GDM1 (cell line): Measurements from ENCODE around the gene TMEM41B.
"Not testable (repeated sequence)": the region's sequence is repeated elsewhere in the genome, so short reads cannot be mapped to it uniquely, and the experiment has no call there.

Experiments
- DNase-seq: peaks from one replicate; lab custom pipeline; 2025; lab: John Stamatoyannopoulos, UW

TMEM41B gene

GRCh38 chr11:9259981-9260837 lies 54.2 kb downstream of the TMEM41B start:
- DNase-seq = no peak

GRCh38 chr11:9258279-9258678 lies 56.1 kb downstream of the TMEM41B start:
- not testable (repeated sequence) for DNase-seq

GRCh38 chr11:9254416-9254815 lies 60.0 kb downstream of the TMEM41B start:
- DNase-seq = no peak

GRCh38 chr11:9253086-9253485 lies 61.3 kb downstream of the TMEM41B start:
- no peak for DNase-seq

GRCh38 chr11:9251311-9251710 lies 63.1 kb downstream of the TMEM41B start:
- DNase-seq = no peak

GRCh38 chr11:9250139-9250582 lies 64.2 kb downstream of the TMEM41B start:
- peak; percentile 64 for DNase-seq

GRCh38 chr11:9249252-9249651 lies 65.1 kb downstream of the TMEM41B start:
- DNase-seq = no peak

- no peak for DNase-seq
Measured at GRCh38 chr11:9247863-9248262, 66.5 kb downstream of the TMEM41B start.

GRCh38 chr11:9236242-9236641 lies 78.2 kb downstream of the TMEM41B start:
- DNase-seq = not testable (repeated sequence)

GRCh38 chr11:9232482-9232881 lies 81.9 kb downstream of the TMEM41B start:
- no peak for DNase-seq

- peak; percentile 5 for DNase-seq
Measured at GRCh38 chr11:9231848-9232177, 82.6 kb downstream of the TMEM41B start.
